Left renal pelvis (tissue), 4 donors: ENCODE data around the gene WFIKKN1. TPM values are rescaled to one million over a fixed set of nuclear protein-coding genes. Genes with fewer than 3 reads are reported as not detected.

Experiments used
- DNase-seq, 4 donors: peaks; one replicate each; pipeline ENCODE4 v3.0.0-alpha.2; 2013; ENCODE audit warnings: low read depth in 4 of 4, low spot score in 3 of 4
- polyA plus RNA-seq, 4 donors: library from polyadenylated mRNA; unstranded; fragments of 120-200 nt; gene quantifications; one replicate each; pipeline ENCODE4 v1.2.1, GENCODE V29; 2013; ENCODE audit not compliant: insufficient read length in 4 of 4

The WFIKKN1 gene
- polyA plus RNA-seq, 4 donors, result 0.82 to 3.5 (median 1.1) TPM

- no peak for DNase-seq
These were observed 7.9 kb upstream of the WFIKKN1 start for GRCh38 chr16:622920-623280.

- DNase-seq, result no peak
These were observed 6.2 kb upstream of the WFIKKN1 start for GRCh38 chr16:624526-625070.

GRCh38 chr16:625117-625976 is 5.4 kb upstream of the WFIKKN1 start:
- no peak for DNase-seq

- no peak for DNase-seq
These were observed 4.6 kb upstream of the WFIKKN1 start for GRCh38 chr16:625977-626765.

- no peak for DNase-seq
These were observed 3.9 kb upstream of the WFIKKN1 start for GRCh38 chr16:626787-627453.

- DNase-seq, result no peak
These were observed 3.1 kb upstream of the WFIKKN1 start for GRCh38 chr16:627454-628239.

GRCh38 chr16:628321-629061 is 2.3 kb upstream of the WFIKKN1 start:
- DNase-seq, result no peak

- DNase-seq, result no peak
These were observed 1.5 kb upstream of the WFIKKN1 start for GRCh38 chr16:629185-629832.

GRCh38 chr16:629833-630248 is 944 bp upstream of the WFIKKN1 start:
- no peak for DNase-seq

GRCh38 chr16:630249-630814 is 453 bp upstream of the WFIKKN1 start:
- no peak for DNase-seq

GRCh38 chr16:631808-632358 is 1.1 kb downstream of the WFIKKN1 start:
- no peak for DNase-seq

GRCh38 chr16:632486-633335 is 1.9 kb downstream of the WFIKKN1 start:
- no peak for DNase-seq

- DNase-seq, result no peak
These were observed 2.7 kb downstream of the WFIKKN1 start for GRCh38 chr16:633336-634050.

- DNase-seq, result no peak
These were observed 3.4 kb downstream of the WFIKKN1 start for GRCh38 chr16:634051-634670.

- DNase-seq, result no peak
These were observed 4.2 kb downstream of the WFIKKN1 start for GRCh38 chr16:634996-635395.

GRCh38 chr16:635573-636205 is 4.9 kb downstream of the WFIKKN1 start:
- no peak for DNase-seq
